ENCODE data around the gene HPS4.

- TF ChIP-seq EZH2 (IDR thresholded peaks at IDR 0.05; ENCODE audit: insufficient read depth, poor library complexity, severe bottlenecking) (no peak), EZH2phosphoT487 (IDR thresholded peaks at IDR 0.05; ENCODE audit: insufficient read depth, low read depth) (no peak)
Observed at GRCh38 chr22:26503758-26504157, 20.2 kb upstream of the HPS4 start.
